ENCODE results near the gene HPCAL1. TPM values are rescaled to one million over a fixed set of nuclear protein-coding genes. Genes with fewer than 3 reads are reported as not detected.

The HPCAL1 gene
- total RNA-seq, 1 experiment from 2014 or later: 35.1 TPM

- H3K9me3 Mint-ChIP-seq (ENCODE audit: low read depth, unreplicated experiment): no peaks in the 10 kb centered on the region
- BruUV-seq (replicated peaks): no TSS peak
- no peak overlapping the region for H3K4me3 Mint-ChIP-seq (ENCODE audit: low read depth, unreplicated experiment)
- no peaks in the 10 kb centered on the region for H3K27me3 Mint-ChIP-seq (ENCODE audit: unreplicated experiment)
- H3K36me3 Mint-ChIP-seq (ENCODE audit: insufficient read depth, unreplicated experiment): no peaks in the 10 kb centered on the region
- H3K27ac Mint-ChIP-seq (ENCODE audit: unreplicated experiment): no peak overlapping the region
- peaks cover 30% of the 10 kb centered on the region for H3K4me1 Mint-ChIP-seq (ENCODE audit: low read depth, unreplicated experiment)
- no peak for TF ChIP-seq CTCF (IDR thresholded peaks at IDR 0.05; ENCODE audit: unreplicated experiment)
- intact Hi-C loops (cut with micrococcal nuclease; ENCODE audit: unreplicated experiment): no loop called here
- DNase-seq: no peak
- CTCF ChIA-PET: interaction anchor here (0.5 kb wide), 1 partner anchor 15 kb away, joined by 7 read pairs; no protein-coding TSS in a partner anchor
Measured at GRCh38 chr2:10395893-10396292, 93.2 kb downstream of the HPCAL1 start.

GRCh38 chr2:10396464-10396863 lies 93.8 kb downstream of the HPCAL1 start:
- no peaks in the 10 kb centered on the region for H3K27me3 Mint-ChIP-seq (ENCODE audit: unreplicated experiment)
- H3K4me3 Mint-ChIP-seq (ENCODE audit: low read depth, unreplicated experiment): no peak overlapping the region
- H3K27ac Mint-ChIP-seq (ENCODE audit: unreplicated experiment): no peak overlapping the region
- DNase-seq: no peak
- no peaks in the 10 kb centered on the region for H3K36me3 Mint-ChIP-seq (ENCODE audit: insufficient read depth, unreplicated experiment)
- H3K4me1 Mint-ChIP-seq (ENCODE audit: low read depth, unreplicated experiment): peaks cover 36% of the 10 kb centered on the region
- no peak for TF ChIP-seq CTCF (IDR thresholded peaks at IDR 0.05; ENCODE audit: unreplicated experiment)
- no peaks in the 10 kb centered on the region for H3K9me3 Mint-ChIP-seq (ENCODE audit: low read depth, unreplicated experiment)
- BruUV-seq (replicated peaks): no TSS peak
- intact Hi-C loops (cut with micrococcal nuclease; ENCODE audit: unreplicated experiment): no loop called here
- CTCF ChIA-PET: no interaction called here

- Mint-ChIP-seq H3K36me3 (ENCODE audit: insufficient read depth, unreplicated experiment) (no peaks in the 10 kb centered on the region), H3K27me3 (ENCODE audit: unreplicated experiment) (no peaks in the 10 kb centered on the region), H3K4me1 (ENCODE audit: low read depth, unreplicated experiment) (peaks cover 33% of the 10 kb centered on the region), H3K4me3 (ENCODE audit: low read depth, unreplicated experiment) (no peak overlapping the region), H3K27ac (ENCODE audit: unreplicated experiment) (no peak overlapping the region), H3K9me3 (ENCODE audit: low read depth, unreplicated experiment) (no peaks in the 10 kb centered on the region)
- no TSS peak for BruUV-seq (replicated peaks)
- CTCF ChIA-PET: no interaction called here
- intact Hi-C loops (cut with micrococcal nuclease; ENCODE audit: unreplicated experiment): no loop called here
- TF ChIP-seq CTCF (IDR thresholded peaks at IDR 0.05; ENCODE audit: unreplicated experiment): no peak
- no peak for DNase-seq
Measured at GRCh38 chr2:10397297-10397875, 94.7 kb downstream of the HPCAL1 start.

GRCh38 chr2:10397878-10398277 lies 95.2 kb downstream of the HPCAL1 start:
- no peaks in the 10 kb centered on the region for H3K36me3 Mint-ChIP-seq (ENCODE audit: insufficient read depth, unreplicated experiment)
- intact Hi-C loops (cut with micrococcal nuclease; ENCODE audit: unreplicated experiment): no loop called here

More at GRCh38 chr2:10397878-10398277, 95.2 kb downstream of the HPCAL1 start:
- no peak for DNase-seq
- BruUV-seq (replicated peaks): no TSS peak
- CTCF ChIA-PET: no interaction called here
- H3K27ac Mint-ChIP-seq (ENCODE audit: unreplicated experiment): no peak overlapping the region
- no peaks in the 10 kb centered on the region for H3K9me3 Mint-ChIP-seq (ENCODE audit: low read depth, unreplicated experiment)
- no peaks in the 10 kb centered on the region for H3K27me3 Mint-ChIP-seq (ENCODE audit: unreplicated experiment)
- H3K4me3 Mint-ChIP-seq (ENCODE audit: low read depth, unreplicated experiment): no peak overlapping the region
- no peak for TF ChIP-seq CTCF (IDR thresholded peaks at IDR 0.05; ENCODE audit: unreplicated experiment)
- H3K4me1 Mint-ChIP-seq (ENCODE audit: low read depth, unreplicated experiment): peaks cover 28% of the 10 kb centered on the region
